HG02798 (cell line): ENCODE measurements around the gene KLHDC4.
"Not testable (repeated sequence)": the region's sequence is repeated elsewhere in the genome, so short reads cannot be mapped to it uniquely, and the experiment has no call there.

Source experiments
- ATAC-seq: cut with Tn5 transposase; IDR thresholded peaks from one replicate; pipeline ENCODE4 v1.9.1; 2021; ENCODE audit warnings: mild to moderate bottlenecking; ENCODE audit not compliant: unreplicated experiment, poor library complexity

The KLHDC4 gene

DNA sequence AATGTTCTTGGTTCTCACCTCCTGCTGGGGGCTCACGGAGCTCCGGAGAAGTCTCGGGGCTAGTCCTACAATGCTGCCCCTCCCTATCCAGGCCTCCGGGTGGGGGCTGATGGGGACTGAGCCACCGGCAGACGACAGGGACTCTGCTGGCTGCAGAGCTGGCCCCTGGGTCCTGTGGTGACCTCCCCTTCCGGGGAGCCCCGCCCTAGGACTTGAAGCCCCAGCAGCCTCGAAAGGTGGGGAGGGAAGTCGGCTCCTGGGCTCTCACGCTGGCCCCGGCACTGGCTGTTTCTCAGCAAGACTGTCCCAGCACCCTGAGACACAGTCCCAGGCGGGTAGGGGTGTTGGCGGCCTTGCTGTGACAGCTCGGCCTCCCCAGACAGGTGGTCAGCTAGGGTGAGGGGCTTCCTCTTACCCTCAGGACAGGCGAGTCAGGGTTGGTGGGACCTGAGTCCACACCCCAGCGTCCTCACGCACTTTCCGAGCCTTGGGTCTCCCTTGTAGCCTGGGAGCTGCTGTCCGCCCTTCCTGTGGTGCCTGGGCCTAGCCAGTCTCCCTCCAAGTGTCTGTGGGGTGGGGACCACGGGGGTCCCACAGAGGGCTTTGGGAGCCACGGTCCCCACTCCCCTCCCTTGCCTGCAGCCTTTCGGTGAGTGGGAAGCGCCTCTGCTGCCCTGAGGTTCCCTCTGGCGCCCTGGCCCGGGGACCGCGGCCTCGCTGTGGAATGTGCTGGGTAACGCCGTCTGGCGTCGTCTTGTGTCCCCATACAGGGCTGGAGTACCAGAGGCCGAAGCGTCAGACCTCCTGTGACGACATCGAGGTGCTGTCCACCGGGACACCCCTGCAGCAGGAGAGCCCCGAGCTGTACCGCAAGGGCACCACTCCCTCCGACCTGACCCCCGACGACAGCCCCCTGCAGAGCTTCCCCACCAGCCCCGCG is 76.6 kb downstream of the KLHDC4 start:
- ATAC-seq = no peak

DNA sequence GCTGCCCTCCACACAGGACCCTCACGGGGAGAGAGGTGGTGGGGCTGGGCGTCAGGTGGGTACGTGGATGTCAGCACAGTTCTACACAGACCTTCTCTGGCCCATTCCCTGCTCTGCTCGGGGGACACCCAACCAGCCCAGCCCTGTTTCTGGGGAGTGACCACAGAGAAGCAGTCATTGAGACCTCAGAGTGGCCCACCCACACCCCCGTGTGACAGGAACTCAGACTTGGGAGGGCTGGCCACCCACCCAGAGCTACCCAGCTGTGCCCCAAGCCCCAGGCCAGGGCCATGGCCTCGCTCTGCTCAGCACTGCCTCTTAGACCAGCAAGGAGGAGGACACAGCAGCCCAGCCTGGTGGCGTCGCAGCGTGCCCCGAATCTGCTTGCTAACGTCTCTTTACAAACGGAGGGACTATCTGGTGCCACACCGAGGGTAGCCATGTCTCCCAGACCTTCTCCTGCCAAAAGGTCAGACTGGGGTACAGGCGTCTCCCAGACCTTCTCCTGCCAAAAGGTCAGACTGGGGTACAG is 77.7 kb downstream of the KLHDC4 start:
- ATAC-seq = no peak

DNA sequence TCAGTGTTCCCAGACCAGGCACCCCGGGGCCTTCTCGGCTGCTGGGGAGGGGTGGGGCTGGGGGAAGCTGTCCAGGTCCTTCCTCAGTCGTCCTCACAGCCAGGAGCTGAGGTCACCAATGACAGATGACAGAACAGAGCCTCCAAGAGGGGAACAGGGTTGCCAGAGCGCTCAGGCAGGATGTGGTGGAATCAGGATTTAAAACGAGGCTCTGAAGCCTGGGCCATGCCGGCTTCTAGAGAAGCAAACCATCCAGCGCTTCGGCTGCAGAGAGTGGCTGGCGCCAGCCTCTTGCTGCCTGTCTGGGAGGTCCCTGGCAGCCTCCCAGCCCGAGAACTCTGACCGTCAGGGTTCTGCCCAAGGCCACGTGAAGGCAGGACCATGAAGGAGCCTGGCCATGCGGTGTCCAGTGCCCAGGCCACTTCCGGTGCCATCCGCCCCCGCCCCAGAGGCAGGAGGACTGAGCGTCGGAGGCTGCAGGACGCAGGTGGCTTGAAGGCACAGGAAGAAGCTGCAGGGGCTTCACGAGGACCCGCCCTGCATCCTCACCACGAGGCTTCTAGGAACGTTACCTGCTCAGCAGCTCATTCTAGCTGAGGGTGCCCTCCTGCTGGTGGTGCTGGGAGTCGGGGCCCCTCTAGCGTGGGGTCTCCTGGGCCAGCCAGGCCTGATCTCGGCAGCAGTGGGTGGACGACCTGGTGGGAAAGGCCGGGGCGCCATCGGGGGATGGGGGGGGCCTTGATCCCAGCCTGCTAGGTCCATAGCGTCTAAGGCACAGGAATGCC is 78.5 kb downstream of the KLHDC4 start:
- no peak for ATAC-seq

DNA sequence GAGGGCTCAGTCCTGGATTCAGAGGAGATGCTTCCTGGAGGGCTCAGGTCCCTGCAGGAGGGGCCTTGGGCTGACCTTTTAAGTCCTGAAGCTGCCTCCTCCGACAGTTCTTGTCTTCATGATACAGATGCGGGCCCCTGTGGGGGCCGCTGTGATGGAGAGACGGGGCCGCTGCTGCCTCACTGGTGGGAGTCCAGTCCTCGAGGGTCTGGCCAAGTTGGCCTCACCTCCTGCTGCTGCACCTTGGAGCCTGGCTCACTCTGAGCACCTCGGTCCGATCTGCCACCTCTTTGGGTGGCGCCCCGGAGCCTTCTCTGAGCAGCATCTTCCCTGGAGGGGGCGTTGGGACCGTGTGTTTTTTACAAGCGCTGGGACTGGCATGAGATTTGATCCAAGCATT is 79.1 kb downstream of the KLHDC4 start:
- no peak for ATAC-seq

DNA sequence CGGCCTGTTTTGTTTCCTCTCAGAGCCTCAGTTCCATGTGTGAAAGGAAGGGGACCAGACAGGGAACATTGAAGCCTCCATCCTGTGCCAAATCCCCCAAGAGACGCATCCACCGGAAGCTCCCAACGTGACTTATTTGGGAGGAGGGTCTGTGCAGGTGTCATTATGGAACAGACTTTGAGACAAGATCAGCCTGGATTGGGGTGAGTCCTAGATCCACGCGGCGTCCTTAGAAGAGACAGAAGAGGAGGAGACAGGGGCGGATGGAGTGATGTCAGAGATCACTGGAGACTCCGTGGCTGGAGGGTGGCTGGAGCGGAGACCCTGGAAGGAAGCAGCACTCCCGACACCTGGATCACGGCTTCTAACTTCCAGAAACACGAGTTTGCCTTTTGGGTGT is 80.0 kb downstream of the KLHDC4 start:
- no peak for ATAC-seq

DNA sequence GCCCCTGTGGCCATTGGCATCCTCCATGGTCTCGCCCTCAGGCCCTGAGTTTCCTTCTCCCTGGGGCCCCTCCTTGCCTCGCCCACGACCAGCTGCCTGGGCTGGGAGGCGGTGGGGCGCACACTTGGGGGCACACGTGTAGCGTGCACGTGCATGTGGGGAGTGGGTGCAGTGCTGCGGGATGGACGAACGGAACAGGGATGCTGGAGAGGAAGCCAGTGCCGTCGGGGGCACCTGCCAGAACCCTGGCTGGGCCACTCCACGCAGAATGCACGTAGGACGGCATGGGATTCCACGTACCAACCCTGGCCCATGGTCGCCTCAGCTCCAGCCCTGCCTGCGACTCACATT is 80.4 kb downstream of the KLHDC4 start:
- ATAC-seq = no peak

DNA sequence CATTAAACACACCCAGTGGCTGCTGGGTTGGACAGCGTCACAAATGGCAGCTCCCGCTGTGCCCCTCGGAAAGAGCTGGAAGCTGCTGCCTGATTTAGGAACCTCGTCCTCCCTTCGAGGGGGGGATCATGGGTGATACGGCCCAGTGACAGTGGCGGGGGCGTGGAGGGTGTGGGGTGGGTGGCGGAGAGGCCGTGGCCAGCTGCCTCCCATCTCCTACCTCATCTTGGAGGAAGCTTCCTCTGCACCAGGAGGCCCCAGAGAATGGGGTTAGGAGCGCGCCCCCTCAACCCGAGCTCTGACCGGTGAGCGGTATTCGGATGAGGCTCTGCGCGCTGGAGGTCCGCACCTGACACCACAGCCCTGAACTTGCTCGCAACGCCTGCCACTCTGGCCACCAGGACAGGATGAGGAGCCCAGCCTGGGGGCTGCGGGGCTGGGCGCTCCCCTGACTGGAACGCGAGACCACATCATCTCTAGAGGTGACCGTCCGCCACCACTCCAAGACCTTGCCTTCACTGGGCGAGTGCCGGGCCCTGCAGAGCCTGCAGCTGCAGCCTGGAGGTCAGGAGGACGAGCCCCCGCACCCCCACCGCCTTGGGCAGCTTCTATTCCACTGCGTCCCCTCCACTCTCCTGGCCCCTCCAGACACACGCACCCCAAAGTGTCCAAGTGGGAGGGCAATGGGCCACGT is 80.9 kb downstream of the KLHDC4 start:
- ATAC-seq = no peak

DNA sequence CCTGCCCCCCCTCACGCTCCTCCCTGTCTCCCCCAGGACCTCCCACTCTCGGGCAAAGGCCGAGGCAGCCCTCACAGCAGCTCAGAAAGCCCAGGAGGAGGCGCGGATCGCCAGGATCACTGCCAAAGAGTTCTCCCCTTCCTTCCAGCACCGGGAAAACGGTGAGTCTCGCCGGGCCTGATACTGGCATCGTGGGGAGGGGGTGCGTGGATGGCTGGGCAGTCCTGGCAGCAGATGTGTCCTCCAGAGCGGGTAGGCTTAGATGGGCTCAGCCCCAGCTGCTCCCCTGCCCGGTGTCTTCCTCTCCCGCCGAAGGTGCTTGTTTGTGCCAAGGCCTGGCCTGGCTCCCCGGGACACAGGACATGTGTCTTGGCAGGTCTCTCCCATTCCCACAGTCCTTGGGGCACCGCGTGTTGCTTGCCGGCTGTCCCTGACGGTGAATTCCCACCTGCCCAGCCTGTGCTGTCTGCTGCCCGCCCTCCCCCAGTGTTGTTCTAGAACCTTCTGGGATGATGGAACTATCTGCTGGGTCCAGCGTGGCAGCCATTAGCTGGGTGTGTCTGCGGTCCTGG is 81.6 kb downstream of the KLHDC4 start:
- no peak for ATAC-seq

DNA sequence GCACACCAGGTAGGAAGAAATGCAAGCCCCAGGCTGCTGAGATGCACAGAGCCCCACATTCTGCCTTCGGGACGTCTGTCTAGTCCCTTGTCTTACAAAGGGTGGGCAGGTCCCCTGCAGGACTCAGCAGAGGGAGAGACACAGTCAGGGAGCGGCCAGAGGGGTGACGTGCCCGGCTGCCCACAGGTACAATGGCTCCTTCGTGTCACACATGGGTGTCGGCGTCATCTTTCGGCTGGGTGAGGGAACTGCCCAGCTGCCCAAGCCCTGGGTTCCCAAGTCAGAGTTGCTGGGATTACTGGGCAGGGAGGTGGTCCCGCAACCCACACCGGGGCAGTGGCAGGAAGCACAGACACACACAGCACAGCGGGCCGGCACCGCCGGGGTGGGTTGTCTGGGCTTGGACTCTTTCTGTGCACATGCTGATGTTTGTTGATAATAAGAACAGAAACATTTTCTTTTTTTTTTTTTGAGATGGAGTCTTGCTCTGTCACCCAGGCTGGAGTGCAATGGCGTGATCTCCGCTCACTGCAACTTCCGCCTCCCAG is 82.9 kb downstream of the KLHDC4 start:
- no peak for ATAC-seq

DNA sequence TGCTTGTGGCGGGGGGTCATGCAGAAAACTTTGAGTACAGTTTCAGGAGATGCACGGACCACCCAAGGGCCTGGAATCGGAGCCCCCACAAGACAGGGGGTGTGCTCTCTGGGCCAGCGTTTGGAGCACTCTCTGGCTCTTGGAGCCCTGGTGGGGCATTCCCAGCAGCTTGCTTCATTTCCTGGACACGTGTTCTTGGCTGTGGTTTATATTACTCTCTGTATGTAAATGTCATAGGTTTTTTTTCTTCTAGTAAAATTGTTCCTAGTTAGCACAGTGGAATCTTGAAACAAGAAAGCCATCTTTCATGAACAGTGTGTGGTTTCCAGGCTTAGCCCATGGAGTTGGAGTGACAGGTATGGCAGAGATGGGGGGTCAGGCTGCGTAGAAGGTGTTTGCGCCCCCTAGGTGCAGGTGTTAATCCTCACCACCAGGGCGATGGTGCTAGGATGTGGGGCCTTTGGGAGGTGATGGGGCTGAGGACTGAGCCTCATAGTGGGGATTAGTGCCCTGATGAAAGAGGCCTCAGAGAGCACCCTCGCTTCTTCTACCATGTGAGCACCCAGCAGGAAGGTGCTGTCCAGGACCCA is 83.7 kb downstream of the KLHDC4 start:
- ATAC-seq = no peak

DNA sequence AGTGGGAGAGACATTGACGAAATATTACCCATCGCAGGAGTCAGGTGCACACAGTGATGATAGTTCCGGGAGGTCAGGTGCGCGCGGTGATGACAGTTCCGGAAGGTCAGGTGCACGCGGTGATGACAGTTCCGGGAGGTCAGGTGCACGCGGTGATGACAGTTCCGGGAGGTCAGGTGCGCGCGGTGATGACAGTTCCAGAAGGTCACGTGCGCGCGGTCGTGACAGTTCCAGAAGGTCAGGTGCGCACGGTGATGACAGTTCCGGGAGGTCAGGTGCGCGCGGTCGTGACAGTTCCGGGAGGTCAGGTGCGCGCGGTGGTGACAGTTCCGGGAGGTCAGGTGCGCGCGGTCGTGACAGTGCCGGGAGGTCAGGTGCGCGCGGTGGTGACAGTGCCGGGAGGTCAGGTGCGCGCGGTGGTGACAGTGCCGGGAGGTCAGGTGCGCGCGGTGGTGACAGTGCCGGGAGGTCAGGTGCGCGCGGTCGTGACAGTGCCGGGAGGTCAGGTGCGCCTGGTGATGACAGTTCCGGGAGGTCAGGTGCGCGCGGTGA is 84.7 kb downstream of the KLHDC4 start:
- not testable (repeated sequence) for ATAC-seq

DNA sequence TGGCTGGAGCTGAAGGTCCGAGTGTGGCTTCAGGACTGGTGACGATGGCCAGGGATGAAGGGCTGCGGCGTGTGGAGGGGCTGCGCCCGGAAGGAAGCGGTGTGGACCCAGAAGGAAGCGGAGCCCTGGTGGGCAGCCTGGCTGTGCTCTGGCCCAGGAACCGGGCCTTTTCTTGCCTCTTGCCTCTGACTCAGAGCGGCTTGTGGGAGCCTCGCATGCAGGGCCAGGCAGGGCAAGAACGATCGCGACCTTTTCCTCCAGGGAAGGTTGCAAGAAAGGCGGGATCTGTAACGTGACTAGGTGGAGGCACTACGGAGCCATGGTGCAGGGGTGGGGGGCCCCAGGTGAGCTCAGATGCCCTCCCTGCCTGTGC is 85.5 kb downstream of the KLHDC4 start:
- no peak for ATAC-seq

DNA sequence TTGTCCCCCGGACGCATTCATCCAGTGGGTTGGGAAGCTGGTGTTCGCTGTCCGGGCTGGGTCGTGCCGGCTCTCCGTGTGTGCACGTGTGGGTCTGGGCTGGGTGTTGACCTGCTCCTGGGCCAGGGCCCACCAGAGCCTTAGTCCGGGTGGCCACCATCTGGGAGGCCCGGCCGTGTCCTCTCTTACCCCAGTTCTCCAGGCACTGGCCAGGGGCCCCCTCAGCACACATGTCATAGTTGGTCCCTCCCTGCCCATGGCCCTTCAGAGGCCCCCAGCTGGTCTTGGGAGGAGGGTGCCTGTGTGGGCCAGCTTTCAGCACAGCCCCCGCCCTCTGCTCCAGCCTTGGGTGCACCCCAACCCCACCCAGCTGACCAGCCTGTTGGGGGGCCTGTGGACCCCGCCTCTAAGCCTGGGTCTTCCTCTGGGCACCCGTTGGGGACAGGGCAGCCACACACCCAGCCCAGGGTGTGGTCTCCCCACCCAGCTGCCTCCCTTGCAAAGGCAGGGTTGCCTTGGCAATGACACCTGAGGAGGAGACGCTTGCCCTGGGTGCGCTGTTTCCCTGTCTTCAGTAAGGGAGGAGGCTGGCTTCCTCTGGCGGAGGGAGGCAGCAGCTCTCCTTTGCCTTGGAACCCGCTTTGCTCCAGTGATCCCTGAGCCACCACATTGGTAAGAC is 86.1 kb downstream of the KLHDC4 start:
- no peak for ATAC-seq

DNA sequence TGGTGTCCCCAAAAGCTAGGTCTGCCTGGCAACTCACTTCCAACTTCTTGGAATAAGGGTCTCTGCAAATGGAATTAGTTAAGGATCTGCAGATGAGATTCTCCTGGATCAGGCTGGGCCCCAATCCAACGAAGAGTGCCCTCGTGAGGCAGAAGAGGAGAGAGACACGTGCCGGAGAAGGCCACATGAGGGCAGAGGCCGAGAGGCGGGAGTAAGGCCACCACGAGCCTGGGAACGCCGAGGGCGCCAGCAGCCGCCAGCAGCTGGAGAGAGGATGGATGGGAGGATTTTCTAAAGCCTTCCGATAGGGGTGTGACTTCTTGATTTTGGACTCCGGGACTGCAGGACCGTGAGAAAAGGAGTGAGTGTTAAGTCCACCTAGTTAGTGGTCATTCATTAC is 87.2 kb downstream of the KLHDC4 start:
- ATAC-seq = no peak

DNA sequence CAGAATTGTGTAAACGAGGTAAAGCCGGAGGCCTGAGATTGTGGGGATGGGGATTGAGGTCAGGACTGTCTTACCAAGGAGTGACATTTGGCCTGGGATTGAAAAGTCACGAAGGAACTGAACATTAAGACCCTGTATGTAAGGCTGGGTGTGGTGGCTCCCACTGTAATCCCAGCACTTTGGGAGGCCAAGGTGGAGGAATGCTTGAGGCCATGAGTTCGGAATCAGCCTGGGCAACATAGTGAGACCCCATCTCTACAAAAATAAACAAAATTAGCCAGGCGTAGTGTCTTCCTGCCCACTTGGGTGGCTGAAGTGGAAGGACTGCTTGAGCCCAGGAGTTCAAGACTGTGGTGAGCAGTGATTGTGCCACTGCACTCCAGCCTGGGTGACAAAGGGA is 88.0 kb downstream of the KLHDC4 start:
- ATAC-seq = no peak

DNA sequence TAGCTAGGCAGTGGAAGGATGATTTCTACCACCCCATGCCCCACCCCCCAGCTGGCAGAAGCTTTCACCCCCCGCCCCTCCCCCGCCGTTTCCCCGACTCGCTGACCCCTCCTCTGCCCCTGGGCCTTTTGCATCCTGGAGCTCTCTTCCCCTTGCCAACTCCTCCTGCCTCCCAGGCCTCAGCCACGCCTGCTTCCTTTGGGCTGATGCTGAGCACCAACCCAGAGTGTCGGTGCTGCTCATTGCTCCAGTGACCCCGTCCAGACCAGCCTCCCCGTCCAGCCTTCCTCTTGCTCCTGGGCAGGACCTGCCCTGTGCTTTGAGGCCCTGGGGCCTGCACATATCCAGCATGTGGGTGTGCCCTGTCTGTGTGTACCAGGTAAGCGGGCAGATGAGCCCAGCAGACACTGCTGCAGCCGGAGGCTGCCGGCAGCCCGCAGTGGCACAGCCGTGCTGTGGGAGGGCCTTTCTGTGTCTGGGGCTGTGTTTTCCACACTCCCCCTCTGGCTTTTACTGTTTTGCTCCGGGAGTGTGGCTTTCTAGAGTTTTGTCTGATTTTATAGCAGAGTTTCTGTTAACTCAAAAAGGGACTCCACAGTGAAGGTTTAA is 90.6 kb downstream of the KLHDC4 start:
- ATAC-seq = no peak

DNA sequence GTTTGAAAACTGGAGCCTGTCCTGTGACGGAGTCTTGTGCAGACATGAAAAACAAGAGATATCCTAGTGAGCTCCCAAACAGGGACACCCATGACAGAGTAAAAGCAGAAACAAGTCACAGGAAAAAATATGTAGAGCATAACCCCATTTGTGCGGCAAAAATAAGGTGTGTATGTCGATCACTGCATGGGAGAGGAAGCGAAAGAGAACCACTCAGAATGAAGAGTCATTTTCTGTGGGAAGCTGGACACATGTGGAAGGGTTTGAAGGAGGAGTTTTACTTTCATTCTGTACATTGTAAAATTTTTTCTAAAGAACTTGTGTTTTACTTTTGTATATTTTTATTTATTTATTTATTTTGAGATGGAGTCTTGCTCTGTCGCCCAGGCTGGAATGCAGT is 91.4 kb downstream of the KLHDC4 start:
- no peak for ATAC-seq

DNA sequence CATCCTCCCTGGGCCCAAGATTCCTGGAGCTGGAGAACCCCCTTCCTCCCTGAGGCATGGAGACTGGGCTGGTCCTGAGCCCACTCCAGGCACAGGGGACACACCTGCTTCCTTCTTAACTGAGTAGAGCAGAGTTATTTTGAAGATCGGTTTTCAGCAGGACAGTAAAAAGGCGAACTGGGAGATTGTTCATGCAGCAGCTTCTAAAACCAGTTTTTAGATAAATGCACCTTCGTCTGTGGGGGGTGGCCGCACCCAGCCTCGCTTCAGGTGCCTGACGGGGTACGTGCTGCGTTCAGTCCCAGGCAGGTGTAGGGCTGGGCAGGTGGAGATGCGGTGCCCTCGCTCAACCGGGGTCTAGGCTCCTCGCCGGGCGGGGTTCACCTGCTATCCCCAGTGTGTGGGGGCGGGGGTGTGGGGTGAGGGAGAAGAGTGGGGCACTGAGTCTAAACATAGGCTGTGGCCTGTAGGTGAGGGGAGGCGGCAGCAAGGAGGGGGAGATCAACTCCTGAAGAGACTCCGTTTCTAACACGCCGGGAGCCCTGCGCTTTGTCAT is 94.0 kb downstream of the KLHDC4 start:
- no peak for ATAC-seq
